Measurements from ENCODE around the gene WDR11. TPM values are rescaled to one million over a fixed set of nuclear protein-coding genes. Genes with fewer than 3 reads are reported as not detected.

WDR11 gene
- total RNA-seq, 4 donors from 2014 or later, result 4.9 to 22.8 (median 7.8) TPM

- in situ Hi-C loops (cut with MboI; ENCODE audit: low sequenced_read_pairs in 4 of 4), result loop anchor here (5.0 to 25.0 kb wide), 9 partner anchors 660 to 968 kb away; no protein-coding TSS in a partner anchor
- no peak overlapping the region for H3K27ac ChIP-seq
Observed at GRCh38 chr10:120944586-120945125, 93.5 kb downstream of the WDR11 start.

DNA sequence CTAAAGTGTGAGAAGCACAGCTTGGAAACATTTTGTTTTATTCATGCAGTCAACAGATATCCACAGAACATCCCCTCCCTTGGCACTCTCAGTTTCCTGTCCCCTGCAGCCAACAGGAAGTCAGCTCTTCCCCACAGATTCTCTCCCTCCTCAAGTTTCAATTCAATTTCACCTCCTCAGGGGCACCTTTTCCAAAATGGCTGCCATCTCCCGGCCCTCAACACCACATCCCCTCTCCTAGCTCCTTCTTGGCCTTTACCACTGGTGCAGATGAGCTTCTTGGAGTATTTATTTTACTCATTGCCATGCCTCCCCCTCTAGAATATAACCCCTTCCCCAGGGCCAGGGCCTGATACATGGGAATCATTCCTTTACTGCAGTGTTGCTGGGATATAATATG is 94.0 kb downstream of the WDR11 start:
- TF ChIP-seq, protein P1, sequence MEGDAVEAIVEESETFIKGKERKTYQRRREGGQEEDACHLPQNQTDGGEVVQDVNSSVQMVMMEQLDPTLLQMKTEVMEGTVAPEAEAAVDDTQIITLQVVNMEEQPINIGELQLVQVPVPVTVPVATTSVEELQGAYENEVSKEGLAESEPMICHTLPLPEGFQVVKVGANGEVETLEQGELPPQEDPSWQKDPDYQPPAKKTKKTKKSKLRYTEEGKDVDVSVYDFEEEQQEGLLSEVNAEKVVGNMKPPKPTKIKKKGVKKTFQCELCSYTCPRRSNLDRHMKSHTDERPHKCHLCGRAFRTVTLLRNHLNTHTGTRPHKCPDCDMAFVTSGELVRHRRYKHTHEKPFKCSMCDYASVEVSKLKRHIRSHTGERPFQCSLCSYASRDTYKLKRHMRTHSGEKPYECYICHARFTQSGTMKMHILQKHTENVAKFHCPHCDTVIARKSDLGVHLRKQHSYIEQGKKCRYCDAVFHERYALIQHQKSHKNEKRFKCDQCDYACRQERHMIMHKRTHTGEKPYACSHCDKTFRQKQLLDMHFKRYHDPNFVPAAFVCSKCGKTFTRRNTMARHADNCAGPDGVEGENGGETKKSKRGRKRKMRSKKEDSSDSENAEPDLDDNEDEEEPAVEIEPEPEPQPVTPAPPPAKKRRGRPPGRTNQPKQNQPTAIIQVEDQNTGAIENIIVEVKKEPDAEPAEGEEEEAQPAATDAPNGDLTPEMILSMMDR (IDR thresholded peaks at IDR 0.05 in 4 of 5, conservative IDR thresholded peaks at IDR 0.05 in 1 of 5), result no peak
- no peak for TF ChIP-seq POLR2A (IDR thresholded peaks at IDR 0.05)
- no peak overlapping the region for H3K27ac ChIP-seq
- in situ Hi-C loops (cut with MboI; ENCODE audit: low sequenced_read_pairs in 4 of 4), result loop anchor here (5.0 to 25.0 kb wide), 8 partner anchors 660 to 967 kb away; no protein-coding TSS in a partner anchor

More at GRCh38 chr10:120944586-120945125, 93.5 kb downstream of the WDR11 start:
- Histone ChIP-seq H3K9me3 (no peaks in the 10 kb centered on the region), H3K4me3 (no peak overlapping the region), H3K4me1 (no peaks in the 10 kb centered on the region), H3K27me3 (peaks cover 10 to 11% (median 11%) of the 10 kb centered on the region in 3 donors), H3K36me3 (no peaks in the 10 kb centered on the region)
- ATAC-seq (no peak), DNase-seq (no peak)
- intact Hi-C loops (cut with DNase I; ENCODE audit: low total_unique reads), result loop anchor here (5.0 kb wide), 3 partner anchors 663 to 958 kb away; no protein-coding TSS in a partner anchor
- TF ChIP-seq, protein P1 (IDR thresholded peaks at IDR 0.05 in 4 of 5, conservative IDR thresholded peaks at IDR 0.05 in 1 of 5), result no peak
- TF ChIP-seq POLR2A (IDR thresholded peaks at IDR 0.05), result no peak

DNA sequence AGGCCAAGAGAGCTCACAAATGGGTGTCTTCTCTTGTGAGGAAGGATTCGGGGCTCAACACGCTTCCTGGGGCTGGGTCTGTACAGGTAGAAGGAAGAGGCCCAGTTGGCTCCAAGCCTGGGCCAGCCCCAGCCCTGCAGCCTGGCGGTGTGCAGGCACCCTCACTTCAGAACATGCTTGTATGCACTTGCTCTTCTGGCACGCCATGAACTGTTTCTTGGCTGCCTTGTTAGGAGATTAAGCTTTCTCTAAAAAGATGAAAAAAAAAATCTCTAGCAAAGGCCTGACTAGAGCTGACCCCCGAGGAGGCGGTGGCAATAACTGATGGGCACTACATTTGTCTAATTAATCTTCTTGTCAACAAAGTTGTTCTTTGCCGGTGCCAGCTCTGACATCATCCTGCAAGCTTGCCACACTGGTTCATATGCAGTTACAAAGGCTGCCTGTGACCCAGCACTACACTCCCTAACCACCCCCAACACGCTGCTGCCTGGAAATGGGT is 94.7 kb downstream of the WDR11 start:
- intact Hi-C loops (cut with DNase I; ENCODE audit: low total_unique reads) (loop anchor here (5.0 kb wide), 1 partner anchor 661 kb away; no protein-coding TSS in a partner anchor), in situ Hi-C loops (cut with MboI; ENCODE audit: low sequenced_read_pairs in 4 of 4) (loop anchor here (5.0 to 25.0 kb wide), 8 partner anchors 659 to 966 kb away; no protein-coding TSS in a partner anchor)
- no peak for DNase-seq
- Histone ChIP-seq H3K4me3 (no peak overlapping the region), H3K27ac (no peak overlapping the region), H3K27me3 (peaks cover 20 to 22% (median 22%) of the 10 kb centered on the region in 3 donors), H3K9me3 (no peaks in the 10 kb centered on the region), H3K36me3 (no peaks in the 10 kb centered on the region), H3K4me1 (no peaks in the 10 kb centered on the region)
- TF ChIP-seq POLR2A (IDR thresholded peaks at IDR 0.05), result no peak
- TF ChIP-seq, protein P1 (IDR thresholded peaks at IDR 0.05 in 4 of 5, conservative IDR thresholded peaks at IDR 0.05 in 1 of 5), result no peak
- no peak for ATAC-seq

More for the DNA sequence above, 94.0 kb downstream of the WDR11 start:
- no peaks in the 10 kb centered on the region for H3K36me3 ChIP-seq
- no peaks in the 10 kb centered on the region for H3K9me3 ChIP-seq
- intact Hi-C loops (cut with DNase I; ENCODE audit: low total_unique reads), result loop anchor here (5.0 kb wide), 1 partner anchor 662 kb away; no protein-coding TSS in a partner anchor
- no peak for ATAC-seq
- H3K27me3 ChIP-seq, result peaks cover 15 to 17% (median 16%) of the 10 kb centered on the region in 3 donors
- DNase-seq, result no peak
- no peak overlapping the region for H3K4me3 ChIP-seq
- no peaks in the 10 kb centered on the region for H3K4me1 ChIP-seq

- H3K27ac ChIP-seq, result no peak overlapping the region
- ATAC-seq, result no peak
- H3K4me1 ChIP-seq, result no peaks in the 10 kb centered on the region
- H3K36me3 ChIP-seq, result no peaks in the 10 kb centered on the region
- H3K4me3 ChIP-seq, result no peak overlapping the region
- TF ChIP-seq, protein P1 (IDR thresholded peaks at IDR 0.05 in 4 of 5, conservative IDR thresholded peaks at IDR 0.05 in 1 of 5), result no peak
- TF ChIP-seq POLR2A (IDR thresholded peaks at IDR 0.05), result no peak
- no peak for DNase-seq
- intact Hi-C loops (cut with DNase I; ENCODE audit: low total_unique reads), result loop anchor here (5.0 kb wide), 1 partner anchor 661 kb away; no protein-coding TSS in a partner anchor
- H3K9me3 ChIP-seq, result no peaks in the 10 kb centered on the region
- peaks cover 22 to 29% (median 25%) of the 10 kb centered on the region in 3 donors for H3K27me3 ChIP-seq
- in situ Hi-C loops (cut with MboI; ENCODE audit: low sequenced_read_pairs in 4 of 4), result loop anchor here (5.0 to 25.0 kb wide), 8 partner anchors 658 to 966 kb away; no protein-coding TSS in a partner anchor
Observed at GRCh38 chr10:120946497-120946896, 95.3 kb downstream of the WDR11 start.
